ENCODE data around the gene MYH9. TPM values are rescaled to one million over a fixed set of nuclear protein-coding genes. Genes with fewer than 3 reads are reported as not detected.

Gene MYH9
- total RNA-seq, 1 donor from 2014 or later, result 122 TPM

- H3K9me3 Mint-ChIP-seq (ENCODE audit: unreplicated experiment), result no peaks in the 10 kb centered on the region
- peaks cover 14% of the 10 kb centered on the region for H3K4me1 Mint-ChIP-seq (ENCODE audit: low read depth, unreplicated experiment)
- H3K4me3 Mint-ChIP-seq (ENCODE audit: unreplicated experiment), result no peak overlapping the region
- no peak overlapping the region for H3K27ac Mint-ChIP-seq (ENCODE audit: unreplicated experiment)
- peaks cover 2% of the 10 kb centered on the region for H3K27me3 Mint-ChIP-seq (ENCODE audit: unreplicated experiment)
- no peak for DNase-seq
- TF ChIP-seq, protein P1, sequence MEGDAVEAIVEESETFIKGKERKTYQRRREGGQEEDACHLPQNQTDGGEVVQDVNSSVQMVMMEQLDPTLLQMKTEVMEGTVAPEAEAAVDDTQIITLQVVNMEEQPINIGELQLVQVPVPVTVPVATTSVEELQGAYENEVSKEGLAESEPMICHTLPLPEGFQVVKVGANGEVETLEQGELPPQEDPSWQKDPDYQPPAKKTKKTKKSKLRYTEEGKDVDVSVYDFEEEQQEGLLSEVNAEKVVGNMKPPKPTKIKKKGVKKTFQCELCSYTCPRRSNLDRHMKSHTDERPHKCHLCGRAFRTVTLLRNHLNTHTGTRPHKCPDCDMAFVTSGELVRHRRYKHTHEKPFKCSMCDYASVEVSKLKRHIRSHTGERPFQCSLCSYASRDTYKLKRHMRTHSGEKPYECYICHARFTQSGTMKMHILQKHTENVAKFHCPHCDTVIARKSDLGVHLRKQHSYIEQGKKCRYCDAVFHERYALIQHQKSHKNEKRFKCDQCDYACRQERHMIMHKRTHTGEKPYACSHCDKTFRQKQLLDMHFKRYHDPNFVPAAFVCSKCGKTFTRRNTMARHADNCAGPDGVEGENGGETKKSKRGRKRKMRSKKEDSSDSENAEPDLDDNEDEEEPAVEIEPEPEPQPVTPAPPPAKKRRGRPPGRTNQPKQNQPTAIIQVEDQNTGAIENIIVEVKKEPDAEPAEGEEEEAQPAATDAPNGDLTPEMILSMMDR (IDR thresholded peaks at IDR 0.05; ENCODE audit: partially characterized antibody, unreplicated experiment), result no peak
- no peaks in the 10 kb centered on the region for H3K36me3 Mint-ChIP-seq (ENCODE audit: unreplicated experiment)
Observed at GRCh38 chr22:36352803-36353507, 34.8 kb downstream of the MYH9 start.

DNA sequence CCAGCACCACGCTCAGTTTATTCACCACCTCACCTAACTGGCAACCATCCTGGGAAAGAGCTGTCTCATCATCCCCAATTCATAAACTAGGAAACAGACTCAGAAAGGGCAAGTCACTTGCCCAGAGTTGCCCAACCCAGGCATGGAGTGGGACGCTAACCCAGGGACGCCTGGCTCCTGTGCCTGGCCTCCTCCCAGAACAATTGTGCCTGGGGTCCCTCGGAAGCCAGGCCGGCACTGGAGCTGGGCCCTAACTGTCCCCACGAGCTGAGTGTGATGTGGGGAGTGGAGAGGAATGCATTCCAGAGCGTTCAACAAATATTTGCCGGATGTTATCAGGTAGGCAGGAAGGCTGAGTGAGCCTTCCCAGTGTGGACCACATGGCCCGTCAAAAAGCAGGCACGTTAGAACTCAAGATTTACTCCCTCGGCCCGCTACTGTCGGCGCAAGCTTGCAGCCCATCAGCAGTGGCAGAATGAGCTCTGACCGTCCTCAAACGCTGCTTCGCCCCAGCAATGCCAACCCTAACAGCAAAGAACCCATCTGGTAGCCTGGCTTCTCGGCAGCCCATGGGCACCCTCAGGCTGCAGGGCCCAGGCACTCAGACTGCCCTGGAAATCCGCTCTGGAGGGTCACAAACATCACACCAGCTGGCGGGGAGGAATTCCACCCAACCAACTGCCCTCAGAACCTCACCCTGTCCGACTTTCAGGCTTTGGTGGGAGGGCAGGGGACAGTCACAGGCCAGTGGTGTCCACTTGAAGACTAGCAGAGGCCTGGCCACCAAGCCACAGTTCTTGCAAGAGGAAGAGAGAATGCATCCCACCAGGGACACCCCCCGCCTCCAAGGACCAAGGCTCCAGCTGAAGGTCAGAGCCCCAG lies 35.6 kb downstream of the MYH9 start:
- Mint-ChIP-seq H3K4me3 (ENCODE audit: unreplicated experiment) (no peak overlapping the region), H3K27ac (ENCODE audit: unreplicated experiment) (no peak overlapping the region), H3K27me3 (ENCODE audit: unreplicated experiment) (peaks cover 2% of the 10 kb centered on the region), H3K4me1 (ENCODE audit: low read depth, unreplicated experiment) (peaks cover 13% of the 10 kb centered on the region), H3K9me3 (ENCODE audit: unreplicated experiment) (no peaks in the 10 kb centered on the region), H3K36me3 (ENCODE audit: unreplicated experiment) (no peaks in the 10 kb centered on the region)
- TF ChIP-seq, protein P1 (IDR thresholded peaks at IDR 0.05; ENCODE audit: partially characterized antibody, unreplicated experiment), result no peak
- DNase-seq, result no peak

DNA sequence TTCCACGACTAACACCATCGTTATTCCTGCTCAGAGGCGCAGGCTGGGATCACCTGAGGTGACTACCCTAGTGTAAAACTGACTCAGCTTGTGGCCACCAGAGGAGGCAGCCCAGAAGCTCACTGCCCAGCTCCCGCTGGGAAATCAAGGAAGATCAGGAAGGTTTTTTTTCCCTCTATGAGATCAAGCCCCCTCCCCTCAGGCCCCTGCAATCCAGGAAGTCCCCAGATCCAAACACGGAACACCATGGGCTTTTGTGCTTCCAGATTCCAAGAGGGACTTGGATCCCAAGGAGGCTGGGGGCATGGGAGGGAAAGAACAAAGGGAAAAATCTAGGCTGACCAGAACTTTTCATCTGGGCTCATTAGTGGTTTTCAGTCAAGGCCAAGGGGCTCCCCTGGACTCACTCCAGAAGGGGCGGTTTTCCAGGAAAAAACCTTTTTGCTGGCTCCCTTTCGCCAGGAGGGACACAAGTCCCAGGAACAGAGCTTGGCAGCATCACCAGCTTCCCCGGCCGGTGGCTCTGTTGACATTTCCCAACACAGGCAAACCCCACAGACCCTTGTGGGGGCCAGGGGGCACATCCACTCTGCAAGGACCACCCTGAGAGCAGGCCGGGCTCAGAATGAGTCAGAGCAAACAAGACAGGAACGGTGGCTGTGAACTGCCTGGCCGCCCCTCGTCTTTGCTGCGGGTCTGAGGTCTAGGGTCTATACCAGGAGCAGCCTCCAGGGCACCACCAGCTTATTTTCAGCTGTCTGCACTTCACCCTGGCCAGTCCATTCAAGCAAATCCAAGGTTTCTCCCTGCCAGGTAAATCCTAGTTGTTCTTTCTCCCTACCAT lies 36.8 kb downstream of the MYH9 start:
- TF ChIP-seq, protein P1 (IDR thresholded peaks at IDR 0.05; ENCODE audit: partially characterized antibody, unreplicated experiment), result no peak
- DNase-seq, result no peak
- H3K9me3 Mint-ChIP-seq (ENCODE audit: unreplicated experiment), result no peaks in the 10 kb centered on the region
- H3K4me3 Mint-ChIP-seq (ENCODE audit: unreplicated experiment), result no peak overlapping the region
- H3K36me3 Mint-ChIP-seq (ENCODE audit: unreplicated experiment), result no peaks in the 10 kb centered on the region
- peaks cover 2% of the 10 kb centered on the region for H3K27me3 Mint-ChIP-seq (ENCODE audit: unreplicated experiment)
- H3K4me1 Mint-ChIP-seq (ENCODE audit: low read depth, unreplicated experiment), result peaks cover 13% of the 10 kb centered on the region
- H3K27ac Mint-ChIP-seq (ENCODE audit: unreplicated experiment), result no peak overlapping the region

GRCh38 chr22:36349726-36350125 lies 38.0 kb downstream of the MYH9 start:
- no peak for DNase-seq
- no peak overlapping the region for H3K4me3 Mint-ChIP-seq (ENCODE audit: unreplicated experiment)
- H3K27ac Mint-ChIP-seq (ENCODE audit: unreplicated experiment), result no peak overlapping the region
- peaks cover 9% of the 10 kb centered on the region for H3K4me1 Mint-ChIP-seq (ENCODE audit: low read depth, unreplicated experiment)
- H3K27me3 Mint-ChIP-seq (ENCODE audit: unreplicated experiment), result peaks cover 2% of the 10 kb centered on the region
- no peaks in the 10 kb centered on the region for H3K9me3 Mint-ChIP-seq (ENCODE audit: unreplicated experiment)
- no peaks in the 10 kb centered on the region for H3K36me3 Mint-ChIP-seq (ENCODE audit: unreplicated experiment)
- TF ChIP-seq, protein P1 (IDR thresholded peaks at IDR 0.05; ENCODE audit: partially characterized antibody, unreplicated experiment), result no peak

All from glutamatergic neuron (in vitro differentiated cells).